A549 (cell line): ENCODE measurements around the gene USP49. TPM values are rescaled to one million over a fixed set of nuclear protein-coding genes. Genes with fewer than 3 reads are reported as not detected.

Experiments used
- ATAC-seq, 2 experiments: fragments of 200-7000 bp in 1 of 2; fragments of >200 bp in 1 of 2; cut with Nextera tagmentation in 1 of 2; cut with Tn5 transposase in 1 of 2; 3 replicates each; pipeline versions ENCODE4 v1.8.0 to v1.9.1; 2018 to 2020; ENCODE audit warnings: mild to moderate bottlenecking in 1 of 2, moderate library complexity in 1 of 2
- CTCF ChIA-PET: fragments of 300-600 bp; sonication (Branson Sonifier 250); formaldehyde crosslinking; extraction: SDS; loops from one replicate; lab custom pipeline; 2021; ENCODE audit warnings: antibody characterized with exemption, inconsistent platforms; lab: Yijun Ruan, JAX
- POLR2A ChIA-PET: fragments of 350-600 bp; formaldehyde crosslinking; extraction: SDS; loops from one replicate; lab custom pipeline; 2021; ENCODE audit warnings: antibody characterized with exemption, inconsistent platforms; lab: Yijun Ruan, JAX
- DNase-seq, 2 experiments: peaks; one replicate each; pipeline versions ENCODE4 v3.0.0 to v3.0.0-alpha.2; 2011 to 2016; ENCODE audit warnings: low read depth in 1 of 2, low spot score in 1 of 2
- FAIRE-seq: peaks from 2 replicates; lab custom pipeline; 2011; peaks lifted over from hg19 to GRCh38; lab: Jason Lieb, UNC
- H3K27ac ChIP-seq, 2 experiments: fragments of >200 bp; sonication (Bioruptor Twin); formaldehyde crosslinking; 3 replicates each; pipeline ENCODE4 v1.5.1; 2016 to 2017
- H3K4me1 ChIP-seq: fragments of >200 bp; sonication (Bioruptor Twin); formaldehyde crosslinking; 3 replicates; pipeline ENCODE4 v1.6.1; 2016
- H3K4me2 ChIP-seq: fragments of >200 bp; sonication (Bioruptor Twin); formaldehyde crosslinking; 3 replicates; pipeline ENCODE4 v1.6.1; 2016
- H3K4me3 ChIP-seq: fragments of >200 bp; sonication (Bioruptor Twin); formaldehyde crosslinking; 3 replicates; pipeline ENCODE4 v1.5.1; 2016
- H3K9me3 ChIP-seq: fragments of >200 bp; sonication (Bioruptor Twin); formaldehyde crosslinking; 3 replicates; pipeline ENCODE4 v1.6.1; 2016
- BHLHE40 ChIP-seq: IDR thresholded peaks from 2 replicates; pipeline ENCODE4 v1.6.1; 2012; ENCODE audit warnings: low read depth, low read length, inconsistent platforms
- CBX2 ChIP-seq: fragments of 200-600 bp; sonication (generic); IDR thresholded peaks from 2 replicates; pipeline ENCODE4 v1.6.1; 2016; ENCODE audit warnings: low read depth, mild to moderate bottlenecking, borderline replicate concordance
- CHD2 ChIP-seq: fragments of 150-350 bp; IDR thresholded peaks from 2 replicates; pipeline ENCODE4 v1.6.1; 2014; ENCODE audit warnings: low read length; ENCODE audit not compliant: partially characterized antibody
- CHD4 ChIP-seq: fragments of 200-600 bp; sonication (generic); IDR thresholded peaks from 2 replicates; pipeline ENCODE4 v1.6.1; 2016; ENCODE audit warnings: antibody characterized with exemption, mild to moderate bottlenecking, borderline replicate concordance
- ESRRA ChIP-seq: fragments of 150-350 bp; IDR thresholded peaks from 2 replicates; pipeline ENCODE4 v1.6.1; 2014; ENCODE audit warnings: mild to moderate bottlenecking, low read length, borderline replicate concordance
- GATA3 ChIP-seq: IDR thresholded peaks from 2 replicates; pipeline ENCODE4 v1.6.1; 2012; ENCODE audit warnings: borderline replicate concordance
- HDAC2 ChIP-seq: fragments of 200-600 bp; sonication (generic); IDR thresholded peaks from 2 replicates; pipeline ENCODE4 v1.6.1; 2016
- HEYL ChIP-seq: fragments of 250-450 bp; sonication (Bioruptor Pico); IDR thresholded peaks from 2 replicates; pipeline ENCODE4 v1.8.0; 2021; ENCODE audit warnings: mild to moderate bottlenecking, moderate library complexity
- HOXA7 ChIP-seq: fragments of 250-450 bp; sonication (Bioruptor Pico); IDR thresholded peaks from 2 replicates; pipeline ENCODE4 v1.5.0; 2020; ENCODE audit warnings: mild to moderate bottlenecking, moderate library complexity
- JUN ChIP-seq, 2 experiments: fragments of >200 bp; sonication (Bioruptor Twin); formaldehyde crosslinking; IDR thresholded peaks; 2 replicates in 1 of 2; 3 replicates in 1 of 2; pipeline ENCODE4 v1.6.1; 2016 to 2017
- JUNB ChIP-seq: fragments of >200 bp; sonication (Bioruptor Twin); formaldehyde crosslinking; IDR thresholded peaks from 2 replicates; pipeline ENCODE4 v1.6.1; 2016
- MAFK ChIP-seq: fragments of 450-650 bp; IDR thresholded peaks from 2 replicates; pipeline ENCODE4 v1.6.1; 2014; ENCODE audit not compliant: partially characterized antibody
- MYC ChIP-seq: IDR thresholded peaks from 2 replicates; pipeline ENCODE4 v1.6.1; 2012; ENCODE audit warnings: mild to moderate bottlenecking, inconsistent platforms, low read length, improper control_type of control experiment, borderline replicate concordance
- PHF8 ChIP-seq: fragments of 200-600 bp; sonication (generic); IDR thresholded peaks from 2 replicates; pipeline ENCODE4 v1.6.1; 2016; ENCODE audit warnings: low read depth, mild to moderate bottlenecking, antibody characterized with exemption, moderate library complexity, borderline replicate concordance
- POLR2A ChIP-seq: IDR thresholded peaks from 2 replicates; pipeline ENCODE4 v1.6.1; 2012; ENCODE audit warnings: mild to moderate bottlenecking, low read length
- POLR2AphosphoS2 ChIP-seq: conservative IDR thresholded peaks from 2 replicates; pipeline ENCODE4 v1.6.1; 2012; ENCODE audit warnings: low read length, improper control_type of control experiment, inconsistent platforms
- RFX5 ChIP-seq: fragments of 450-650 bp; IDR thresholded peaks from 2 replicates; pipeline ENCODE4 v1.7.1; 2014; ENCODE audit warnings: antibody characterized with exemption, mild to moderate bottlenecking, moderate library complexity
- SMC3 ChIP-seq: fragments of >200 bp; sonication (Bioruptor Twin); formaldehyde crosslinking; IDR thresholded peaks from 3 replicates; pipeline ENCODE4 v1.6.1; 2018; ENCODE audit warnings: inconsistent platforms
- SREBF2 ChIP-seq: fragments of 450-650 bp; IDR thresholded peaks from 2 replicates; pipeline ENCODE4 v1.6.1; 2014; ENCODE audit warnings: mild to moderate bottlenecking, moderate library complexity
- WGBS: methylation state at CpG from one replicate; pipeline ENCODE4 v1.1.6; 2017; ENCODE audit errors: missing lambda C conversion rate; 5-methylcytosine and 5-hydroxymethylcytosine counted together
- polyA plus RNA-seq, 4 experiments: library from polyadenylated mRNA; depleted of rRNA in 3 of 4; stranded (reverse); fragments of >200 nt; fragmentation: RNase III in 1 of 4; extraction: RNeasy Plus Mini Kit Qiagen cat#74134 plus additional on column Dnase treatment in 1 of 4; gene quantifications; 2 replicates in 3 of 4; 3 replicates in 1 of 4; pipeline ENCODE4 v1.2.3, GENCODE V29; 2011 to 2017
- TF ChIP-seq, protein P1 (sequence below): fragments of 150-350 bp; IDR thresholded peaks from 2 replicates; pipeline ENCODE4 v1.6.1; 2014; ENCODE audit warnings: low read depth, mild to moderate bottlenecking, low read length
- TF ChIP-seq, protein P2 (sequence below): IDR thresholded peaks from 2 replicates; pipeline ENCODE4 v1.6.1; 2012
- TF ChIP-seq, protein P3 (sequence below): IDR thresholded peaks from 2 replicates; pipeline ENCODE4 v1.6.1; 2012
- TF ChIP-seq, protein P4 (sequence below): fragments of 450-650 bp; IDR thresholded peaks from 2 replicates; pipeline ENCODE4 v1.6.1; 2014; ENCODE audit warnings: antibody characterized with exemption
- TF ChIP-seq, protein P5 (sequence below): fragments of 250-450 bp; sonication (Bioruptor Pico); IDR thresholded peaks from 2 replicates; pipeline ENCODE4 v1.5.0; 2020; ENCODE audit warnings: low read depth, mild to moderate bottlenecking, moderate library complexity

The USP49 gene
- polyA plus RNA-seq, 2 of the 4 experiments (the other 2 are of a cell fraction), result 2.9 to 4.3 TPM

DNA sequence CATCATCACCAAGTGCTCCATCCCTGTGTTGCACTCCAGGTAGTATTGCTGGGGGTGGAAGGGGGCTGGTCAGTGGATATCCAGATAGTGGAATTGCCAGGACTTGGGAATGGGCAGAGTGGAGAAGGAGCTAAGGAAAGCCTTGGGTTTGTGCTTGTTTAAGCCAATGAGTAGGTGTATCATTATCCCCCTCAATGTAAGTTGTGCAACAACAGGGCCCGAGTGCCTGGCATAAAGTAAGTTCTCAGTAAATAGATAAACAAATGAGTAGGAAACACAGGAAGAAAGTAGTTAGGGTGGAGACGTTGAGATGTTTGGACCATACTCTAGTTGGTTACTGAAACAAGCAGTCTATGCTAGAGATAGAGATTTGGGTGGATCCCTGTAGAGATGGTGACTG is 36.6 kb upstream of the USP49 start:
- H3K4me1 ChIP-seq, result peaks cover 33% of the 10 kb centered on the region
- POLR2A ChIA-PET, result interaction anchor here (1.2 kb wide), 1 partner anchor 11 kb away, joined by 9 read pairs; the partner anchor contains the start of genes BYSL and MED20
- DNase-seq (no peak), FAIRE-seq (no peak)
- H3K27ac ChIP-seq, result peak overlapping the region in 1 of 2 experiments; percentile 37; a peak in 2 of 6 replicates
- no peak for TF ChIP-seq JUN (IDR thresholded peaks at IDR 0.05)
- no peak for TF ChIP-seq RFX5
- TF ChIP-seq GATA3, result no peak
- TF ChIP-seq, protein P1, sequence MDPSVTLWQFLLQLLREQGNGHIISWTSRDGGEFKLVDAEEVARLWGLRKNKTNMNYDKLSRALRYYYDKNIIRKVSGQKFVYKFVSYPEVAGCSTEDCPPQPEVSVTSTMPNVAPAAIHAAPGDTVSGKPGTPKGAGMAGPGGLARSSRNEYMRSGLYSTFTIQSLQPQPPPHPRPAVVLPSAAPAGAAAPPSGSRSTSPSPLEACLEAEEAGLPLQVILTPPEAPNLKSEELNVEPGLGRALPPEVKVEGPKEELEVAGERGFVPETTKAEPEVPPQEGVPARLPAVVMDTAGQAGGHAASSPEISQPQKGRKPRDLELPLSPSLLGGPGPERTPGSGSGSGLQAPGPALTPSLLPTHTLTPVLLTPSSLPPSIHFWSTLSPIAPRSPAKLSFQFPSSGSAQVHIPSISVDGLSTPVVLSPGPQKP, result no peak
- TF ChIP-seq MYC, result no peak
- TF ChIP-seq, protein P2, sequence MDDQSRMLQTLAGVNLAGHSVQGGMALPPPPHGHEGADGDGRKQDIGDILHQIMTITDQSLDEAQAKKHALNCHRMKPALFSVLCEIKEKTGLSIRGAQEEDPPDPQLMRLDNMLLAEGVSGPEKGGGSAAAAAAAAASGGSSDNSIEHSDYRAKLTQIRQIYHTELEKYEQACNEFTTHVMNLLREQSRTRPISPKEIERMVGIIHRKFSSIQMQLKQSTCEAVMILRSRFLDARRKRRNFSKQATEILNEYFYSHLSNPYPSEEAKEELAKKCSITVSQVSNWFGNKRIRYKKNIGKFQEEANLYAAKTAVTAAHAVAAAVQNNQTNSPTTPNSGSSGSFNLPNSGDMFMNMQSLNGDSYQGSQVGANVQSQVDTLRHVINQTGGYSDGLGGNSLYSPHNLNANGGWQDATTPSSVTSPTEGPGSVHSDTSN, result no peak
- TF ChIP-seq MAFK, result no peak
- TF ChIP-seq, all 56 proteins: peak for 0
- no peak overlapping the region for H3K4me2 ChIP-seq
- 37% methylated on average over 2 of the region's 2 CpGs for WGBS
- CTCF ChIA-PET, result interaction anchor here (2.1 to 18.6 kb wide), 4 partner anchors 5 to 145 kb away, joined by 9 to 191 read pairs (median 189); partner anchors contain the start of genes BYSL, CCND3, MED20 and TAF8
- ATAC-seq, result no peak
- no peak overlapping the region for H3K4me3 ChIP-seq
- H3K9me3 ChIP-seq, result no peaks in the 10 kb centered on the region

DNA sequence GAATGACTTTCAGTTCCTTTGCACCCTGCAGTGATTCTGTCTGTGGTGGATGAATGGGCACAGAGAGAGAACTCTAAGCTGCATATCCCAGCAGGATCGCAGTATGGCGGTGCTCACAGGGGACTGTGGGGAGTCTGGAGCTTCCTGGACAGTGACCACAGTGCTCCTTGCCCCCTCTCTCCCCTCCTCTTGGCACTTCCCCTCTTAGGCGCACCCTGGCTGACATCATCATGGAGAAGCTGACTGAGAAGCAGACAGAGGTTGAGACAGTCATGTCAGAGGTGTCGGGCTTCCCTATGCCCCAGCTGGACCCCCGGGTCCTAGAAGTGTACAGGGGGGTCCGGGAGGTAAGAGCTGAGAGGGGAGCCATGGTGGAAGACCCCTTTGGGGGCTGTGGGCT is 34.7 kb upstream of the USP49 start:
- H3K4me1 ChIP-seq, result peaks cover 19% of the 10 kb centered on the region
- H3K9me3 ChIP-seq, result no peaks in the 10 kb centered on the region
- no peak for DNase-seq
- no peak overlapping the region for H3K4me3 ChIP-seq
- TF ChIP-seq, protein P3, sequence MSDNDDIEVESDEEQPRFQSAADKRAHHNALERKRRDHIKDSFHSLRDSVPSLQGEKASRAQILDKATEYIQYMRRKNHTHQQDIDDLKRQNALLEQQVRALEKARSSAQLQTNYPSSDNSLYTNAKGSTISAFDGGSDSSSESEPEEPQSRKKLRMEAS, result no peak
- no peak for TF ChIP-seq SREBF2
- TF ChIP-seq HEYL (CRISPR knock-in tag), result no peak
- TF ChIP-seq CBX2, result no peak
- TF ChIP-seq, protein P4, sequence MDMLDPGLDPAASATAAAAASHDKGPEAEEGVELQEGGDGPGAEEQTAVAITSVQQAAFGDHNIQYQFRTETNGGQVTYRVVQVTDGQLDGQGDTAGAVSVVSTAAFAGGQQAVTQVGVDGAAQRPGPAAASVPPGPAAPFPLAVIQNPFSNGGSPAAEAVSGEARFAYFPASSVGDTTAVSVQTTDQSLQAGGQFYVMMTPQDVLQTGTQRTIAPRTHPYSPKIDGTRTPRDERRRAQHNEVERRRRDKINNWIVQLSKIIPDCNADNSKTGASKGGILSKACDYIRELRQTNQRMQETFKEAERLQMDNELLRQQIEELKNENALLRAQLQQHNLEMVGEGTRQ, result no peak
- TF ChIP-seq PHF8, result no peak
- no peak for TF ChIP-seq BHLHE40
- TF ChIP-seq HOXA7 (CRISPR knock-in tag), result no peak
- TF ChIP-seq RFX5, result no peak
- TF ChIP-seq JUNB, result no peak
- TF ChIP-seq CHD2, result no peak
- no peak for TF ChIP-seq SMC3
- FAIRE-seq, result no peak
- 91% methylated on average over 3 of the region's 6 CpGs for WGBS
- no peak for ATAC-seq
- no peak overlapping the region for H3K27ac ChIP-seq
- H3K4me2 ChIP-seq, result no peak overlapping the region
- ChIA-PET CTCF (interaction anchor here (0.8 to 18.6 kb wide), 7 partner anchors 4 to 143 kb away, joined by 3 to 191 read pairs (median 9); partner anchors contain the start of genes BYSL, CCND3, MED20 and TAF8), POLR2A (interaction anchor here (1.0 kb wide), 1 partner anchor 9 kb away, joined by 3 read pairs; the partner anchor contains the start of genes BYSL and MED20)

DNA sequence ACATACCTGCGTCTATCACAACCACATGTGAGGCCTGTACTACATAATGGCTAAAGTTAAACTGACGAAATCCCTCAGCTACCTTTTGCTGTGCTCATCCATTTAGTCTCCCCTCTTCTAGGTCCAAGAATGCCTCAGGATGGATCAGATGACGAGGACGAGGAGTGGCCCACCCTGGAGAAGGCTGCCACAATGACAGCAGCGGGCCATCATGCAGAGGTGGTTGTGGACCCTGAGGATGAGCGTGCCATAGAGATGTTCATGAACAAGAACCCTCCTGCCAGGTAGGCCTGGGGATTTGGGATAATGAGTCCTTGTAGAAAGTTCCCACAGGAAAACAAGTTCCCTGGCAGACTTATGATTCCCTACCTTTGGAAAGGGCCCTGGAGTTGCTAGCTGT is 32.1 kb upstream of the USP49 start:
- no peak for TF ChIP-seq POLR2AphosphoS2
- TF ChIP-seq POLR2A, result no peak
- TF ChIP-seq CBX2, result no peak
- TF ChIP-seq, protein P5, sequence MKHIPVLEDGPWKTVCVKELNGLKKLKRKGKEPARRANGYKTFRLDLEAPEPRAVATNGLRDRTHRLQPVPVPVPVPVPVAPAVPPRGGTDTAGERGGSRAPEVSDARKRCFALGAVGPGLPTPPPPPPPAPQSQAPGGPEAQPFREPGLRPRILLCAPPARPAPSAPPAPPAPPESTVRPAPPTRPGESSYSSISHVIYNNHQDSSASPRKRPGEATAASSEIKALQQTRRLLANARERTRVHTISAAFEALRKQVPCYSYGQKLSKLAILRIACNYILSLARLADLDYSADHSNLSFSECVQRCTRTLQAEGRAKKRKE (CRISPR knock-in tag), result no peak
- TF ChIP-seq ESRRA, result no peak
- TF ChIP-seq HDAC2, result no peak
- TF ChIP-seq CHD4, result no peak
- POLR2A ChIA-PET, result no interaction called here
- DNase-seq (no peak), ATAC-seq (no peak), FAIRE-seq (no peak)
- H3K9me3 ChIP-seq, result no peaks in the 10 kb centered on the region
- no peak overlapping the region for H3K27ac ChIP-seq
- no peak overlapping the region for H3K4me3 ChIP-seq
- H3K4me2 ChIP-seq, result no peak overlapping the region
- CTCF ChIA-PET, result interaction anchor here (0.6 to 18.6 kb wide), 5 partner anchors 10 to 177 kb away, joined by 3 to 191 read pairs (median 4); partner anchors contain the start of genes CCND3 and TAF8
- peaks cover 23% of the 10 kb centered on the region for H3K4me1 ChIP-seq
- WGBS, result 93% methylated on average over 6 of the region's 6 CpGs
